GM23338 (cell line): ENCODE data around the gene KIAA1671. TPM values are rescaled to one million over a fixed set of nuclear protein-coding genes. Genes with fewer than 3 reads are reported as not detected.

Experiments
- ATAC-seq: fragments of 200-7000 bp; cut with Tn5 transposase; 3 replicates; pipeline ENCODE4 v1.9.1; 2020
- DNase-seq: peaks from one replicate; pipeline ENCODE4 v3.0.0-alpha.2; 2015; ENCODE audit warnings: low spot score
- H2AFZ ChIP-seq: fragments of 200-600 bp; sonication (generic); 2 replicates; pipeline ENCODE4 v1.8.0; 2016; ENCODE audit warnings: antibody characterized with exemption, mild to moderate bottlenecking, moderate library complexity
- H3F3A ChIP-seq: fragments of 200-600 bp; sonication (generic); replicated peaks from 2 replicates; pipeline ENCODE4 v1.8.0; 2017; ENCODE audit warnings: antibody characterized with exemption, mixed run types, low read depth
- H3K27ac ChIP-seq: fragments of 200-600 bp; sonication (generic); 2 replicates; pipeline ENCODE4 v1.6.1; 2016; ENCODE audit warnings: low read depth
- H3K27me3 ChIP-seq: fragments of 200-600 bp; sonication (generic); 2 replicates; pipeline ENCODE4 v1.8.0; 2016; ENCODE audit warnings: mild to moderate bottlenecking, mixed run types, moderate library complexity; ENCODE audit not compliant: insufficient read depth
- H3K36me3 ChIP-seq: fragments of 200-600 bp; sonication (generic); 2 replicates; pipeline ENCODE4 v1.8.0; 2016; ENCODE audit warnings: mild to moderate bottlenecking; ENCODE audit not compliant: insufficient read depth
- H3K4me1 ChIP-seq: fragments of 200-600 bp; sonication (generic); 2 replicates; pipeline ENCODE4 v1.8.0; 2016; ENCODE audit warnings: mild to moderate bottlenecking, moderate library complexity; ENCODE audit not compliant: insufficient read depth
- H3K4me2 ChIP-seq: fragments of 200-600 bp; sonication (generic); 2 replicates; pipeline ENCODE4 v1.7.1; 2017; ENCODE audit warnings: mixed run types
- H3K4me3 ChIP-seq: fragments of 200-600 bp; sonication (generic); 2 replicates; pipeline ENCODE4 v1.6.1; 2016; ENCODE audit warnings: mixed run types
- H3K79me2 ChIP-seq: fragments of 200-600 bp; sonication (generic); replicated peaks from 2 replicates; pipeline ENCODE4 v1.8.0; 2017; ENCODE audit warnings: mild to moderate bottlenecking; ENCODE audit not compliant: insufficient read depth
- H3K9me2 ChIP-seq: fragments of 200-600 bp; sonication (generic); 2 replicates; pipeline ENCODE4 v1.8.0; 2017; ENCODE audit not compliant: insufficient read depth
- H4K20me1 ChIP-seq: fragments of 200-600 bp; sonication (generic); replicated peaks from 2 replicates; pipeline ENCODE4 v1.8.0; 2017; ENCODE audit warnings: mild to moderate bottlenecking; ENCODE audit not compliant: insufficient read depth
- H3K27ac Mint-ChIP-seq: 2 replicates; pipeline ENCODE4 v1.8.0; 2020; ENCODE audit warnings: inconsistent platforms, mild to moderate bottlenecking, moderate library complexity, mixed read lengths
- H3K27me3 Mint-ChIP-seq: 3 replicates; pipeline ENCODE4 v1.8.0; 2022; ENCODE audit warnings: low read depth, mild to moderate bottlenecking, moderate library complexity, mixed read lengths, inconsistent platforms; ENCODE audit not compliant: insufficient read depth, poor library complexity
- H3K36me3 Mint-ChIP-seq: 3 replicates; pipeline ENCODE4 v1.8.0; 2021; ENCODE audit warnings: low read depth, mild to moderate bottlenecking, inconsistent platforms, moderate library complexity, mixed read lengths
- H3K4me1 Mint-ChIP-seq: 3 replicates; pipeline ENCODE4 v1.8.0; 2020; ENCODE audit warnings: mild to moderate bottlenecking, inconsistent platforms, mixed read lengths
- H3K4me3 Mint-ChIP-seq: 3 replicates; pipeline ENCODE4 v1.8.0; 2021; ENCODE audit warnings: moderate library complexity, mild to moderate bottlenecking, inconsistent platforms, mixed read lengths
- H3K9me3 Mint-ChIP-seq: 3 replicates; pipeline ENCODE4 v1.8.0; 2020; ENCODE audit warnings: moderate library complexity, mild to moderate bottlenecking, inconsistent platforms, mixed read lengths
- CREB1 ChIP-seq: fragments of 250-450 bp; sonication (Bioruptor Pico); IDR thresholded peaks from 2 replicates; pipeline ENCODE4 v1.5.0; 2020; ENCODE audit warnings: low read depth, mild to moderate bottlenecking, moderate library complexity
- ETS1 ChIP-seq: IDR thresholded peaks from 2 replicates; pipeline ENCODE4 v1.6.1; 2016; ENCODE audit warnings: antibody characterized with exemption
- EZH2phosphoT487 ChIP-seq: fragments of 200-600 bp; sonication (generic); IDR thresholded peaks from one replicate; pipeline ENCODE4 v1.8.1; 2018; ENCODE audit warnings: antibody characterized with exemption; ENCODE audit not compliant: unreplicated experiment
- POLR2AphosphoS5 ChIP-seq: IDR thresholded peaks from 2 replicates; pipeline ENCODE4 v1.6.1; 2016; ENCODE audit warnings: antibody characterized with exemption, low read depth
- STAT1 ChIP-seq: IDR thresholded peaks from one replicate; pipeline ENCODE4 v1.6.1; 2016; ENCODE audit warnings: antibody characterized with exemption; ENCODE audit not compliant: unreplicated experiment
- ZNF114 ChIP-seq: fragments of 250-450 bp; sonication (Bioruptor Pico); IDR thresholded peaks from 2 replicates; pipeline ENCODE4 v1.5.0; 2020; ENCODE audit warnings: mild to moderate bottlenecking, moderate library complexity
- ZNF331 ChIP-seq: fragments of 250-450 bp; sonication (Bioruptor Pico); IDR thresholded peaks from 2 replicates; pipeline ENCODE4 v1.5.0; 2020; ENCODE audit warnings: low read depth, mild to moderate bottlenecking, moderate library complexity
- polyA plus RNA-seq: library from polyadenylated mRNA; unstranded; fragments of >200 nt; fragmentation: Nextera tagmentation; extraction: Ambion mirVana; gene quantifications from 2 replicates; pipeline ENCODE4 v1.2.1, GENCODE V29; 2016
- total RNA-seq: library from RNA; depleted of rRNA; stranded (reverse); fragments of >200 nt; shearing (Covaris generic); gene quantifications from 2 replicates; pipeline ENCODE4 v1.2.3, GENCODE V29; 2014

Gene KIAA1671
- total and polyA plus RNA-seq, 2 experiments from 2014 or later, result 6.1 to 27.2 TPM

GRCh38 chr22:24950272-24950902 lies 2.1 kb upstream of the KIAA1671 start:
- H3K9me2 ChIP-seq, result no peaks in the 10 kb centered on the region
- ATAC-seq (peak; percentile 70), DNase-seq (peak; percentile 96)
- no peak overlapping the region for H2AFZ ChIP-seq
- Mint-ChIP-seq H3K36me3 (0 out of 3 replicates have a peak, but pooled peaks cover 3% of the 10 kb centered on the region), H3K9me3 (no peaks in the 10 kb centered on the region), H3K27ac (peak overlapping the region; percentile 73; the same call in 1 of the 2 replicates), H3K4me1 (peaks cover 48% of the 10 kb centered on the region), H3K4me3 (peak overlapping the region; percentile 56), H3K27me3 (peaks cover 25% of the 10 kb centered on the region)
- TF ChIP-seq ZNF331 (CRISPR knock-in tag) (no peak), POLR2AphosphoS5 (peak; percentile 50), ETS1 (peak; percentile 89), CREB1 (CRISPR knock-in tag) (0 out of 2 replicates have a peak, but pooled peaks have one; percentile 21)
- peaks cover 30% of the 10 kb centered on the region for H3K4me1 ChIP-seq
- no peak overlapping the region for H3K27ac ChIP-seq
- peaks cover 9% of the 10 kb centered on the region; the same call in 1 of the 2 replicates for H3K27me3 ChIP-seq
- peaks cover 4% of the 10 kb centered on the region; the same call in 1 of the 2 replicates for H4K20me1 ChIP-seq
- H3K4me2 ChIP-seq, result peak overlapping the region; percentile 68
- peaks cover 12% of the 10 kb centered on the region; the same call in 1 of the 2 replicates for H3F3A ChIP-seq
- peaks cover 18% of the 10 kb centered on the region for H3K79me2 ChIP-seq
- H3K4me3 ChIP-seq, result 0 out of 2 replicates have a peak overlapping the region, but pooled peaks have one; percentile 34
- no peaks in the 10 kb centered on the region for H3K36me3 ChIP-seq

- no peaks in the 10 kb centered on the region for H3K9me2 ChIP-seq
- no peaks in the 10 kb centered on the region for H3K36me3 ChIP-seq
- H3F3A ChIP-seq, result peaks cover 12% of the 10 kb centered on the region; the same call in 1 of the 2 replicates
- TF ChIP-seq STAT1, result no peak
- TF ChIP-seq ZNF114, result no peak
- peak; percentile 6; the same call in 1 of the 2 replicates for TF ChIP-seq POLR2AphosphoS5
- no peak for TF ChIP-seq EZH2phosphoT487
- peaks cover 4% of the 10 kb centered on the region; the same call in 1 of the 2 replicates for H4K20me1 ChIP-seq
- peaks cover 6% of the 10 kb centered on the region; the same call in 1 of the 3 replicates for H3K36me3 Mint-ChIP-seq
- H3K4me3 Mint-ChIP-seq, result peak overlapping the region; percentile 100
- peak overlapping the region; percentile 97 for H3K4me3 ChIP-seq
- H3K27me3 Mint-ChIP-seq, result peaks cover 28% of the 10 kb centered on the region
- no peaks in the 10 kb centered on the region for H3K9me3 Mint-ChIP-seq
- H3K27ac ChIP-seq, result peak overlapping the region; percentile 89
- peaks cover 30% of the 10 kb centered on the region for H3K4me1 ChIP-seq
- H3K79me2 ChIP-seq, result peaks cover 41% of the 10 kb centered on the region
- peaks cover 9% of the 10 kb centered on the region; the same call in 1 of the 2 replicates for H3K27me3 ChIP-seq
- peak overlapping the region; percentile 97 for H3K4me2 ChIP-seq
- peaks cover 44% of the 10 kb centered on the region for H3K4me1 Mint-ChIP-seq
- ATAC-seq (peak; percentile 26), DNase-seq (peak; percentile 88)
- peak overlapping the region; percentile 99 for H3K27ac Mint-ChIP-seq
- H2AFZ ChIP-seq, result peak overlapping the region; percentile 83
Measured at GRCh38 chr22:24952837-24953383, 394 bp downstream of the KIAA1671 start.
